Upper lobe of left lung (tissue), 6 donors: ENCODE measurements around the gene LIG1. TPM values are rescaled to one million over a fixed set of nuclear protein-coding genes. Genes with fewer than 3 reads are reported as not detected.

ENCODE experiments used
- ATAC-seq, 2 donors: fragments of 200-7000 bp; cut with Tn5 transposase; one replicate each; pipeline ENCODE4 v1.9.1; 2022; ENCODE audit warnings: mild to moderate bottlenecking in 2 of 2, moderate library complexity in 2 of 2; ENCODE audit not compliant: low FRiP score in 2 of 2
- DNase-seq, 2 donors: peaks; one replicate each; pipeline ENCODE4 v3.0.0-alpha.2; 2019 to 2020
- H3K27ac ChIP-seq, 4 donors: fragments of 200-600 bp; sonication (generic); one replicate each; pipeline ENCODE4 v1.5.1; 2016 to 2019
- H3K27me3 ChIP-seq, 4 donors: fragments of 200-600 bp; sonication (generic); one replicate each; pipeline ENCODE4 v1.5.1; 2017 to 2019
- H3K36me3 ChIP-seq, 4 donors: fragments of 200-600 bp; sonication (generic); one replicate each; pipeline ENCODE4 v1.5.1; 2016 to 2019
- H3K4me1 ChIP-seq, 4 donors: fragments of 200-600 bp; sonication (generic); one replicate each; pipeline ENCODE4 v1.5.1; 2018 to 2019
- H3K4me3 ChIP-seq, 4 donors: fragments of 200-600 bp; sonication (generic); one replicate each; pipeline ENCODE4 v1.5.1; 2017 to 2019; ENCODE audit warnings: mild to moderate bottlenecking in 2 of 4, moderate library complexity in 1 of 4
- H3K9me3 ChIP-seq, 4 donors: fragments of 200-600 bp; sonication (generic); one replicate each; pipeline ENCODE4 v1.5.1; 2018 to 2019
- EP300 ChIP-seq, 4 donors: sonication (generic); formaldehyde crosslinking; IDR thresholded peaks; one replicate each; pipeline ENCODE4 v1.5.1; 2017; ENCODE audit warnings: antibody characterized with exemption in 4 of 4, control low read depth in 2 of 4
- POLR2A ChIP-seq, 4 donors: fragments of 450-650 bp; IDR thresholded peaks; one replicate each; pipeline ENCODE4 v1.5.1; 2016 to 2017; ENCODE audit warnings: antibody characterized with exemption in 4 of 4, mild to moderate bottlenecking in 2 of 4
- POLR2AphosphoS5 ChIP-seq, 2 donors: sonication (generic); formaldehyde crosslinking; IDR thresholded peaks; one replicate each; pipeline ENCODE4 v1.5.1; 2017; ENCODE audit warnings: antibody characterized with exemption in 2 of 2
- WGBS, 2 donors: methylation state at CpG; one replicate each; pipeline ENCODE4 v1.1.5; 2017 to 2018; 5-methylcytosine and 5-hydroxymethylcytosine counted together
- total RNA-seq, 6 donors: library from RNA; depleted of rRNA in 4 of 6; stranded (reverse); fragments of >200 nt in 4 of 6; gene quantifications; one replicate each; pipeline versions ENCODE4 v1.1.0 to v1.2.1, GENCODE V29; 2016 to 2021
- TF ChIP-seq, protein P1 (sequence below), 6 experiments: fragments of 450-650 bp in 4 of 6; fragments of 200-600 bp in 2 of 6; sonication (generic) in 2 of 6; IDR thresholded peaks; one replicate each; pipeline ENCODE4 v1.5.1; 2016 to 2019; ENCODE audit warnings: antibody characterized with exemption in 6 of 6
- donor health status: DM: no; HTN: no; CAD: no; lungs with moderate emphysema.
- donor health status: DM: no; HTN: yes; CAD: no; lungs with severe emphysema.

Gene LIG1
- total RNA-seq, 6 donors from 2014 or later, result 11.4 to 113 (median 27.8) TPM

DNA sequence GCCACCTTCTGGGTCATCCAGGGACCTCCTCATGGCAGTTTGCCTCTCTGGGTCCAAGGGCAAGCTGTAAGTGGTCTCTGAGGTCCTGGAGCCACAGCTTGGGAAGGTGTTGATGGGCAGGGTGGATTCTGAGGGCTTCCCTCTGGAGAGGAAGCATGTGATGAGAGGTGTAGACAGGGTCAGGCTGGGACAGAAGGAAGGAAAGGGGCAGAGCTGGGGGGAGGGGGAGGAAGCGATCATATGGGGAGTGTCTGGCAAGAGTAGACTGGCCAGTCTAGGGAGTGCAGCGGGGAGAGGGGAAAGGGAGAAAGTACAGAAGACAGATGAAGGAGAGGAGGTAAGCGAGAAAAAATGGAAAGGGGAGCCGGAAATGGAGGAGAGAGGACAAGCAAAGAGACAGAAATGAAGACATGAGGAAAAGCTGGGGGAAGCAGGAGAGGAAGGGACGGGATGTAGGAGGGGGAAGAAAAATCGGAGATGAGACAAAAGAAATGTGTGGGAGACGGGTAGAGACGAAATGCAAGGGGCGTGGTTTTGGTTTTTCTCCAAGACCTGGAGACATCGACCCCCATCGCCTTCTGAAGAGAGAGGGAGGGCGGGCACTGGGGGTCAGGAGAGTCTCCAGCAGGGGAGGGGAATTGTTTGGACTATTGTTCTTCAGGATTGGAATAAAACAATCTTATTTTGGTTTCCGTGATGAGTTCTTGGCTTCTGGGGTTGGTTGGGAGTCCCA is 27.0 kb upstream of the LIG1 start:
- ATAC-seq (peak; percentile 15 to 60), DNase-seq (no peak)
- 47 to 61% methylated on average over 13 of the region's 13 CpGs for WGBS, 2 donors
- no peaks in the 10 kb centered on the region for H3K9me3 ChIP-seq
- TF ChIP-seq, protein P1, sequence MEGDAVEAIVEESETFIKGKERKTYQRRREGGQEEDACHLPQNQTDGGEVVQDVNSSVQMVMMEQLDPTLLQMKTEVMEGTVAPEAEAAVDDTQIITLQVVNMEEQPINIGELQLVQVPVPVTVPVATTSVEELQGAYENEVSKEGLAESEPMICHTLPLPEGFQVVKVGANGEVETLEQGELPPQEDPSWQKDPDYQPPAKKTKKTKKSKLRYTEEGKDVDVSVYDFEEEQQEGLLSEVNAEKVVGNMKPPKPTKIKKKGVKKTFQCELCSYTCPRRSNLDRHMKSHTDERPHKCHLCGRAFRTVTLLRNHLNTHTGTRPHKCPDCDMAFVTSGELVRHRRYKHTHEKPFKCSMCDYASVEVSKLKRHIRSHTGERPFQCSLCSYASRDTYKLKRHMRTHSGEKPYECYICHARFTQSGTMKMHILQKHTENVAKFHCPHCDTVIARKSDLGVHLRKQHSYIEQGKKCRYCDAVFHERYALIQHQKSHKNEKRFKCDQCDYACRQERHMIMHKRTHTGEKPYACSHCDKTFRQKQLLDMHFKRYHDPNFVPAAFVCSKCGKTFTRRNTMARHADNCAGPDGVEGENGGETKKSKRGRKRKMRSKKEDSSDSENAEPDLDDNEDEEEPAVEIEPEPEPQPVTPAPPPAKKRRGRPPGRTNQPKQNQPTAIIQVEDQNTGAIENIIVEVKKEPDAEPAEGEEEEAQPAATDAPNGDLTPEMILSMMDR (IDR thresholded peaks at IDR 0.05), result no peak
- TF ChIP-seq POLR2A (IDR thresholded peaks at IDR 0.05) (no peak), EP300 (IDR thresholded peaks at IDR 0.05) (no peak), POLR2AphosphoS5 (IDR thresholded peaks at IDR 0.05) (no peak)
- no peak overlapping the region for H3K4me3 ChIP-seq
- peaks cover 0 to 15% (median 7%) of the 10 kb centered on the region in 4 donors for H3K4me1 ChIP-seq
- no peaks in the 10 kb centered on the region for H3K27me3 ChIP-seq
- H3K36me3 ChIP-seq, result peaks cover 0 to 4% (median 0%) of the 10 kb centered on the region in 4 donors
- H3K27ac ChIP-seq, result peak overlapping the region in 1 of 4 donors; percentile 3

- TF ChIP-seq, protein P1 (IDR thresholded peaks at IDR 0.05), result no peak
- TF ChIP-seq EP300 (IDR thresholded peaks at IDR 0.05), result no peak
- TF ChIP-seq POLR2AphosphoS5 (IDR thresholded peaks at IDR 0.05), result no peak
- no peak for TF ChIP-seq POLR2A (IDR thresholded peaks at IDR 0.05)
- Histone ChIP-seq H3K9me3 (no peaks in the 10 kb centered on the region), H3K27ac (peak overlapping the region in 1 of 4 donors; percentile 3), H3K36me3 (peaks cover 0 to 5% (median 2%) of the 10 kb centered on the region in 4 donors), H3K4me1 (peaks cover 0 to 15% (median 7%) of the 10 kb centered on the region in 4 donors), H3K27me3 (no peaks in the 10 kb centered on the region), H3K4me3 (no peak overlapping the region)
- peak in 1 of 2 donors; percentile 56 for DNase-seq
- 67 to 88% methylated on average over 11 to 17 of the region's 23 CpGs for WGBS, 2 donors
- ATAC-seq, result peak in 1 of 2 donors; percentile 9
Observed at GRCh38 chr19:48196321-48196763, 26.2 kb upstream of the LIG1 start.

DNA sequence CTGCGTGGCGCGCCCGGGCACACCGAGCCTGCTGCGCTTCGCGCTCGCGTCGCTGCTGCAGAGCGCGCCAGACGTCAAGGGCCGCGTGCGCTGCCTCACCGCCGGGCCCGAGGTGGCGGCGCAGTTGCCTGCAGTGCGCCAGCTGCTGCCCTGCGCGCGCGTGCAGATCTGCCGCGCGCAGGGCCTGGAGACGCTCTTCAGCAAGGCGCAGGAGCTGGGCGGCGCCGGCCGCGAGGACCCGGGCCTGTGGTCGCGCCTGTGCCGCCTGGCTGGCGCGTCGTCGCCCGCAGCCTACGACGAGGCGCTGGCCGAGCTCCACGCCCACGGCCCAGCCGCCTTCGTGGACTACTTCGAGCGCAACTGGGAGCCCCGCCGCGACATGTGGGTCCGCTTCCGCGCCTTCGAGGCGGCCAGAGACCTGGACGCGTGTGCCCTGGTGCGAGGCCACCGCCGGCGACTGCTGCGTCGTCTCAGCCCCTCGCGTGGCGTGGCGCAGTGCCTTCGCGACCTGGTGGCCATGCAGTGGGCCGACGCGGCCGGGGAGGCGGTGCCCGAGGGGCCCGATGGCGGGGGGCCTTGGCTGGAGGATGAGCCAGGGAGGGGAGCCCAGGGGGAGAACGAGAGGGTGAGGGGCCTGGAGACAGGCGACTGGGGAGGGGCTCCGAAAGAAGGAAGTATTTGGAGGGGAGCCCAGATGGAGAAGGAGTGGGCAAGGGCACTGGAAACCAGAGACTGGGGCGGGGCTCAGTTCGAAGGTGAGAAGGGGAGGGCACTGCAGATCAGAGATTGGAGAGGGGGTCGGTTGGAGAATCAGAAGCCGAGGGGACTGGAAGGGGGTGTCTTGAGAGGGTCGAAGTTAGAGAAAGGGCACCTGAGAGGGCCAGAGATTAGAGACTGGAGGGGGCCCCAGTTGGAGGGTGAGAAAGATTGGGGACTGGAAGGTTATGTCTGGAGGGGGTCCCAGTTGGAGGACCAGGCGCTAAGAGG is 25.0 kb upstream of the LIG1 start:
- no peak for ATAC-seq
- Histone ChIP-seq H3K4me1 (peaks cover 0 to 15% (median 7%) of the 10 kb centered on the region in 4 donors), H3K36me3 (peaks cover 0 to 5% (median 2%) of the 10 kb centered on the region in 4 donors), H3K27ac (no peak overlapping the region), H3K4me3 (no peak overlapping the region), H3K27me3 (no peaks in the 10 kb centered on the region), H3K9me3 (no peaks in the 10 kb centered on the region)
- DNase-seq, result peak in 1 of 2 donors; percentile 80
- WGBS, 2 donors, result 78 to 84% methylated on average over 33 to 72 of the region's 95 CpGs
- no peak for TF ChIP-seq EP300 (IDR thresholded peaks at IDR 0.05)
- TF ChIP-seq, protein P1 (IDR thresholded peaks at IDR 0.05), result no peak

DNA sequence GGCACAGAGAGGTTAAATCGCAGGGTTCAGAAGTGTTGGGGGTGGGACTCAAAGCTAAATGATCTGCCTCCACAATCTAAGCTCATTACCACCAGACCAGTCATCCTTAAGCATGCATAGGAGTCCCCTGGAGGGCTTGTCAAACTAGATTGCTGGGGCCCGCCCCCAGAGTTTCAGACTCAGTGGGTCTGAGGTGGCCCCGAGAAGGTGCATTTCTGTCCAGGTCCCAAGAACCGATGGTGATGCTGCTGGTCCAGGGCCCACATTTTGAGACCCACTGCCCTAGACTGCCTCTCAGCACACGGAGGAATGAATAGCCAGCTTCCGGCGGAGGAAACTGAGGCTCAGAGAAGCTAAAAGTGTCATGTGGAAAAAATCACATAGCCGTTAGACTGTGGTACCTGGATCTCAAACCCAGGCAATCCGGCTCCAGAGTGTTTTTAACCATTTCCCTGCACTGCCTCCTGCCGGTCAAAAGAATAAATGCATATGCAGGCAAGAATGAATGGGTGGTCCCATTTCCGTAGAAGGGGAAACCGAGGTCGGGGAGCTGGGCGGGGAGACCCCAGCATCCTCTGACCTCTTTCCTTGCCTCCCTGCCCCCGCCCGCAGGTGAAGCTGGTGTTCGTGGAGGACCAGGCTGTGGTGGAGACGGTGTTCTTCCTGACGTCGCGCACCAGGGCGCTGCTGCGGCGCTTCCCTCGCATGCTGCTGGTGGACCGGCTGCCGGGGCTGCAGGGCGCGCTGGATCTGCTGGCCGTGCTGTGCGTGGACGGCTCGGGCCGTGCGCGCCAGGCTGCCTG is 24.1 kb upstream of the LIG1 start:
- WGBS, 2 donors, result 79 to 81% methylated on average over 30 to 34 of the region's 36 CpGs

More for the DNA sequence above, 24.1 kb upstream of the LIG1 start:
- Histone ChIP-seq H3K36me3 (peaks cover 0 to 5% (median 2%) of the 10 kb centered on the region in 4 donors), H3K27me3 (no peaks in the 10 kb centered on the region), H3K9me3 (no peaks in the 10 kb centered on the region), H3K4me1 (peaks cover 0 to 15% (median 7%) of the 10 kb centered on the region in 4 donors), H3K27ac (no peak overlapping the region), H3K4me3 (no peak overlapping the region)
- DNase-seq, result peak in 1 of 2 donors; percentile 76
- ATAC-seq, result no peak
- TF ChIP-seq, protein P1 (IDR thresholded peaks at IDR 0.05), result peak; percentile 23 to 47 (median 42)
- TF ChIP-seq POLR2A (IDR thresholded peaks at IDR 0.05), result no peak
- no peak for TF ChIP-seq EP300 (IDR thresholded peaks at IDR 0.05)
- TF ChIP-seq POLR2AphosphoS5 (IDR thresholded peaks at IDR 0.05), result no peak
